ENCODE data around the gene IPO4. TPM values are rescaled to one million over a fixed set of nuclear protein-coding genes. Genes with fewer than 3 reads are reported as not detected.

Gene IPO4
- total and polyA plus RNA-seq, 9 of the 15 experiments (the other 6 are each of a cell fraction or from before 2014, with no cell fraction given) = 7.3 to 122 (median 31.8) TPM

DNA sequence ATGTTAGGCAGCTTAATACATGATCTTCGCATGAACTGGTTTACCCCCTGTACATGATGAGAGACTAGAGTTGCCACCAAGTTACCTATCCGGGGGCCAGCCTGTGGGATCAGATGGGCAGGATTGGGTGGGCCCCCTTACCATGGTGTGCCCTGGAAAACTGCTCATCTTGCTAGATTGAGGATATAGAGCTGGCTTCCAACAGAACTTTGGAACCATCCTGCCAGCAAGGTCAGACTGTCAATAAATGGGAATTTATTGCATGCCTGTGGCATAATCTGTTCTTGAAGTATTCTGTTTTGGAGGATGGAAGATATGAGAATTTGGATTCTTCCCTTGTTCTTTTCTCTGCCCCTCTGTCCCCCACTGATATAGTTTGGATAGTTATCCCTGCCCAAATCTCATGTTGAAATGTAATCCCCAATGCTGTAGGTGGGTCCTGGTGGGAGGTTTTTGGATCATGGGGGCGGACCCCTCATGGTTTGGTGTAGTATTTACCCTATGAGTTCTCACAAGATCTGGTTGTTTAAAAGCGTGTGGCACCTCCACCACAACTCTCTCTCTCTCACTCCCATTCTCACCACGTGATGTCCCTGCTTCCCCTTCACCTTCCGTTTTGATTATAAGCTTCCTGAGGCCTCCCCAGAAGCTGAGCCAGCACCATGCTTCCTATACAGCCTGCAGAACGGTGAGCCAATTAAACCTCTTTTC lies 10.4 kb upstream of the IPO4 start (continued):
- TF ChIP-seq ZNF668 (CRISPR knock-in tag; IDR thresholded peaks at IDR 0.05) = no peak

DNA sequence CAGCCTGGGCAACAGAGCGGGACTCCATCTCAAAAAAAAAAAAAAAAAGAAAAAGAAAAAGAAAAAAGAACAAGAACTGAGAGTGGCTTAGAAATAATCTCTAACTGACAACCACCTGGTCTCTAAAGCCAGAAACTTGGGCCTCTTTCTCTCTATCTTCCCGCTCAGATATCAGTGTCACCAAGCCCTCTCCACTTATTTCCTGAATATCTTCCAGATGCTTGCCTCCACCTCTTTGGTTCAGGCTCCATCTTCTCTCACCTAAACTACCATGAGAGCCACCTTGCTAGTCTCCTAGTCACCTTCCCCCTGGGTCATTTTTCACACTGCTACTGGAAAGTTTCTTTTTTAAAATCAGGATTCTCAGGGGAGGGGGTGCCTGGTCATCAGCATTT lies 8.4 kb upstream of the IPO4 start:
- peak overlapping the region; percentile 86 for H3K4me2 ChIP-seq (ENCODE audit: insufficient read depth, low read length)
- H3K4me3 ChIP-seq = peak overlapping the region; percentile 67
- no TSS peak for BruUV-seq (replicated peaks)
- H2AFZ ChIP-seq (ENCODE audit: low read depth, low read length) = no peak overlapping the region
- peak overlapping the region; percentile 87 to 96; a peak in 2 of 4 replicates for H3K9ac ChIP-seq (ENCODE audit: insufficient read depth in 1 of 2, low read depth in 2 of 2, low read length in 2 of 2)
- in situ Hi-C loops (cut with MboI) (no loop called here), intact Hi-C loops (cut with micrococcal nuclease) (no loop called here)
- 0% methylated on average over 1 of the region's 2 CpGs for WGBS (ENCODE audit: insufficient coverage, low coverage, missing lambda C conversion rate)
- H3K9me1 ChIP-seq (ENCODE audit: control insufficient read depth, insufficient read depth, low read length) = no peaks in the 10 kb centered on the region
- POLR2A ChIA-PET = interaction anchor here (2.7 to 3.2 kb wide), 2 partner anchors 12 to 17 kb away, joined by 19 to 21 read pairs; partner anchors contain the start of genes CHMP4A and MDP1
- no peaks in the 10 kb centered on the region for H4K20me1 ChIP-seq (replicated peaks; ENCODE audit: control insufficient read depth, insufficient read depth, low read length)
- ATAC-seq (0 out of 3 replicates have a peak, but pooled peaks have one; percentile 2), FAIRE-seq (no peak), DNase-seq (ENCODE audit: extremely low read depth in 1 of 4, low spot score in 3 of 4) (peak in 2 of 4 experiments; percentile 29 to 50)
- peaks cover 6 to 13% of the 10 kb centered on the region in 2 experiments; a peak in 3 of 5 replicates for H3K4me1 ChIP-seq (replicated peaks in 1 of 2; ENCODE audit: control insufficient read depth in 2 of 2, insufficient read depth in 2 of 2, low read length in 2 of 2)
- CTCF ChIA-PET (ENCODE audit: low intra/inter-chr PET ratio) = no interaction called here
- no peaks in the 10 kb centered on the region for H3K27me3 ChIP-seq (ENCODE audit: control insufficient read depth in 2 of 2, insufficient read depth in 2 of 2, low read length in 2 of 2)
- 0 out of 2 replicates have a peak, but pooled peaks cover 2% of the 10 kb centered on the region for H3K9me3 ChIP-seq (replicated peaks; ENCODE audit: control insufficient read depth, insufficient read depth, low read depth, low read length)
- peak overlapping the region; percentile 25; the same call in 2 of the 3 replicates for H3K27ac ChIP-seq (ENCODE audit: extremely low read depth, low read depth, low read length)
- peaks cover 24% of the 10 kb centered on the region; the same call in 2 of the 3 replicates for H3K36me3 ChIP-seq (ENCODE audit: control insufficient read depth, insufficient read depth, low read length)
- H3K79me2 ChIP-seq (ENCODE audit: control insufficient read depth, insufficient read depth, low read length) = peaks cover 50% of the 10 kb centered on the region
- no peak for TF ChIP-seq ZNF75A (CRISPR knock-in tag; IDR thresholded peaks at IDR 0.05)
- TF ChIP-seq TFAM (CRISPR knock-in tag; conservative IDR thresholded peaks at IDR 0.05) = no peak
- TF ChIP-seq ETS2 (tag; IDR thresholded peaks at IDR 0.05; ENCODE audit: borderline replicate concordance, poor library complexity, severe bottlenecking) = no peak
- no peak for TF ChIP-seq PHB2 (IDR thresholded peaks at IDR 0.05; ENCODE audit: low read depth)
- TF ChIP-seq MEF2A (IDR thresholded peaks at IDR 0.05; ENCODE audit: control insufficient read depth, low read depth, low read length) = no peak
- peak; percentile 49 for TF ChIP-seq CBFA2T3 (IDR thresholded peaks at IDR 0.05)
- TF ChIP-seq SIX5 (IDR thresholded peaks at IDR 0.05; ENCODE audit: borderline replicate concordance in 1 of 2, insufficient read depth in 1 of 2, low read depth in 1 of 2, low read length in 2 of 2) = no peak
- TF ChIP-seq E2F3 (CRISPR knock-in tag; IDR thresholded peaks at IDR 0.05) = no peak
- TF ChIP-seq ZNF830 (CRISPR knock-in tag; IDR thresholded peaks at IDR 0.05) = no peak
- TF ChIP-seq, protein P1, sequence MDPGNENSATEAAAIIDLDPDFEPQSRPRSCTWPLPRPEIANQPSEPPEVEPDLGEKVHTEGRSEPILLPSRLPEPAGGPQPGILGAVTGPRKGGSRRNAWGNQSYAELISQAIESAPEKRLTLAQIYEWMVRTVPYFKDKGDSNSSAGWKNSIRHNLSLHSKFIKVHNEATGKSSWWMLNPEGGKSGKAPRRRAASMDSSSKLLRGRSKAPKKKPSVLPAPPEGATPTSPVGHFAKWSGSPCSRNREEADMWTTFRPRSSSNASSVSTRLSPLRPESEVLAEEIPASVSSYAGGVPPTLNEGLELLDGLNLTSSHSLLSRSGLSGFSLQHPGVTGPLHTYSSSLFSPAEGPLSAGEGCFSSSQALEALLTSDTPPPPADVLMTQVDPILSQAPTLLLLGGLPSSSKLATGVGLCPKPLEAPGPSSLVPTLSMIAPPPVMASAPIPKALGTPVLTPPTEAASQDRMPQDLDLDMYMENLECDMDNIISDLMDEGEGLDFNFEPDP (CRISPR knock-in tag; IDR thresholded peaks at IDR 0.05) = no peak
- TF ChIP-seq JUNB (CRISPR knock-in tag; conservative IDR thresholded peaks at IDR 0.05) = no peak
- TF ChIP-seq TCF7 (IDR thresholded peaks at IDR 0.05; ENCODE audit: borderline replicate concordance) = no peak
- no peak for TF ChIP-seq POLR3G (IDR thresholded peaks at IDR 0.05; ENCODE audit: extremely low read depth, insufficient read length, insufficient replicate concordance)
- TF ChIP-seq, protein P2, sequence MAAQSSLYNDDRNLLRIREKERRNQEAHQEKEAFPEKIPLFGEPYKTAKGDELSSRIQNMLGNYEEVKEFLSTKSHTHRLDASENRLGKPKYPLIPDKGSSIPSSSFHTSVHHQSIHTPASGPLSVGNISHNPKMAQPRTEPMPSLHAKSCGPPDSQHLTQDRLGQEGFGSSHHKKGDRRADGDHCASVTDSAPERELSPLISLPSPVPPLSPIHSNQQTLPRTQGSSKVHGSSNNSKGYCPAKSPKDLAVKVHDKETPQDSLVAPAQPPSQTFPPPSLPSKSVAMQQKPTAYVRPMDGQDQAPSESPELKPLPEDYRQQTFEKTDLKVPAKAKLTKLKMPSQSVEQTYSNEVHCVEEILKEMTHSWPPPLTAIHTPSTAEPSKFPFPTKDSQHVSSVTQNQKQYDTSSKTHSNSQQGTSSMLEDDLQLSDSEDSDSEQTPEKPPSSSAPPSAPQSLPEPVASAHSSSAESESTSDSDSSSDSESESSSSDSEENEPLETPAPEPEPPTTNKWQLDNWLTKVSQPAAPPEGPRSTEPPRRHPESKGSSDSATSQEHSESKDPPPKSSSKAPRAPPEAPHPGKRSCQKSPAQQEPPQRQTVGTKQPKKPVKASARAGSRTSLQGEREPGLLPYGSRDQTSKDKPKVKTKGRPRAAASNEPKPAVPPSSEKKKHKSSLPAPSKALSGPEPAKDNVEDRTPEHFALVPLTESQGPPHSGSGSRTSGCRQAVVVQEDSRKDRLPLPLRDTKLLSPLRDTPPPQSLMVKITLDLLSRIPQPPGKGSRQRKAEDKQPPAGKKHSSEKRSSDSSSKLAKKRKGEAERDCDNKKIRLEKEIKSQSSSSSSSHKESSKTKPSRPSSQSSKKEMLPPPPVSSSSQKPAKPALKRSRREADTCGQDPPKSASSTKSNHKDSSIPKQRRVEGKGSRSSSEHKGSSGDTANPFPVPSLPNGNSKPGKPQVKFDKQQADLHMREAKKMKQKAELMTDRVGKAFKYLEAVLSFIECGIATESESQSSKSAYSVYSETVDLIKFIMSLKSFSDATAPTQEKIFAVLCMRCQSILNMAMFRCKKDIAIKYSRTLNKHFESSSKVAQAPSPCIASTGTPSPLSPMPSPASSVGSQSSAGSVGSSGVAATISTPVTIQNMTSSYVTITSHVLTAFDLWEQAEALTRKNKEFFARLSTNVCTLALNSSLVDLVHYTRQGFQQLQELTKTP (IDR thresholded peaks at IDR 0.05; ENCODE audit: low read depth in 1 of 2, partially characterized antibody in 2 of 2) = no peak
- no peak for TF ChIP-seq RAD51 (IDR thresholded peaks at IDR 0.05; ENCODE audit: borderline replicate concordance, low read depth)
